Middle frontal gyrus (tissue), 1 donor: ENCODE results near the gene CACNA2D3.
A peak's percentile ranks its signal among the peaks of the same experiment; 100 is the strongest.

Experiments used
- DNase-seq: peaks from one replicate; pipeline ENCODE4 v3.0.0-alpha.2; 2015; ENCODE audit warnings: low spot score; ENCODE audit errors: extremely low spot score

The CACNA2D3 gene

GRCh38 chr3:54126551-54126950, 4.2 kb downstream of the CACNA2D3 start:
- DNase-seq, result no peak

- no peak for DNase-seq
Observed at GRCh38 chr3:54127499-54128056, 5.2 kb downstream of the CACNA2D3 start.

GRCh38 chr3:54131026-54131605, 8.8 kb downstream of the CACNA2D3 start:
- no peak for DNase-seq

- DNase-seq, result no peak
Observed at GRCh38 chr3:54131890-54132289, 9.5 kb downstream of the CACNA2D3 start.

- no peak for DNase-seq
Observed at GRCh38 chr3:54132685-54133084, 10.3 kb downstream of the CACNA2D3 start.

- DNase-seq, result no peak
Observed at GRCh38 chr3:54133196-54133595, 10.8 kb downstream of the CACNA2D3 start.

GRCh38 chr3:54134155-54134554, 11.8 kb downstream of the CACNA2D3 start:
- DNase-seq, result no peak

- no peak for DNase-seq
Observed at GRCh38 chr3:54134713-54135112, 12.4 kb downstream of the CACNA2D3 start.

- DNase-seq, result no peak
Observed at GRCh38 chr3:54137311-54137710, 15.0 kb downstream of the CACNA2D3 start.

- no peak for DNase-seq
Observed at GRCh38 chr3:54138937-54139547, 16.7 kb downstream of the CACNA2D3 start.

- no peak for DNase-seq
Observed at GRCh38 chr3:54139630-54140029, 17.3 kb downstream of the CACNA2D3 start.

GRCh38 chr3:54144284-54144683, 21.9 kb downstream of the CACNA2D3 start:
- DNase-seq, result no peak

GRCh38 chr3:54146506-54147239, 24.3 kb downstream of the CACNA2D3 start:
- DNase-seq, result peak; percentile 22

GRCh38 chr3:54150864-54151467, 28.6 kb downstream of the CACNA2D3 start:
- no peak for DNase-seq

- DNase-seq, result no peak
Observed at GRCh38 chr3:54153477-54153876, 31.1 kb downstream of the CACNA2D3 start.

GRCh38 chr3:54157860-54158259, 35.5 kb downstream of the CACNA2D3 start:
- no peak for DNase-seq

GRCh38 chr3:54159917-54160316, 37.6 kb downstream of the CACNA2D3 start:
- DNase-seq, result no peak

- DNase-seq, result no peak
Observed at GRCh38 chr3:54163441-54163840, 41.1 kb downstream of the CACNA2D3 start.

- no peak for DNase-seq
Observed at GRCh38 chr3:54164192-54164975, 42.0 kb downstream of the CACNA2D3 start.

GRCh38 chr3:54165865-54166264, 43.5 kb downstream of the CACNA2D3 start:
- no peak for DNase-seq

- no peak for DNase-seq
Observed at GRCh38 chr3:54167999-54168398, 45.6 kb downstream of the CACNA2D3 start.
